A172 (cell line): ENCODE measurements around the gene ANO6. TPM values are rescaled to one million over a fixed set of nuclear protein-coding genes. Genes with fewer than 3 reads are reported as not detected.
A peak's percentile ranks its signal among the peaks of the same experiment; 100 is the strongest.

Experiments used
- DNase-seq: peaks from one replicate; pipeline ENCODE4 v3.0.0-alpha.2; 2015; ENCODE audit warnings: low spot score
- total RNA-seq: library from RNA; depleted of rRNA; stranded (reverse); fragments of >200 nt; shearing (Covaris generic); gene quantifications from 2 replicates; pipeline ENCODE4 v1.2.3, GENCODE V29; 2014; rRNA removed

The ANO6 gene
- total RNA-seq, 1 experiment from 2014 or later, result 99.9 TPM

GRCh38 chr12:45458238-45458637 lies 242.3 kb downstream of the ANO6 start:
- DNase-seq, result no peak

GRCh38 chr12:45458854-45459807 lies 243.2 kb downstream of the ANO6 start:
- DNase-seq, result no peak

DNA sequence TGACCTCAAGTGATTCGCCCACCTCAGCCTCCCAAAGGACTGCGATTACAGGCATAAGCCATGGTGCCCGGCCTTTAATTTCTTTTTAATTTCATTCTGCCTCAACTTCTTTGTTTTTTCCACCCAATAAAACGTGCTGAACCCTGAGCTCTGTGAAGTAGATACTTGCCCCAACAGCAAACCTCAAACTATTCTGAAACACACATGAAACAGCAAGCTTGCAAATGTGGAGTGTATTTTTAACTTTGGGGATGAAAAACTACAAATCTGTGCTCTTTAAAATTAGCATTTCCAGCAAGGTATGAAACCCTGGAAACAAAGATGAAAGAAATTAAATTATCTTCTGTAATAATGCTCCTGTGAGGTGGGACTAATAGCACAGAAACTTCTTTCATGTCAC lies 246.6 kb downstream of the ANO6 start:
- DNase-seq, result no peak

DNA sequence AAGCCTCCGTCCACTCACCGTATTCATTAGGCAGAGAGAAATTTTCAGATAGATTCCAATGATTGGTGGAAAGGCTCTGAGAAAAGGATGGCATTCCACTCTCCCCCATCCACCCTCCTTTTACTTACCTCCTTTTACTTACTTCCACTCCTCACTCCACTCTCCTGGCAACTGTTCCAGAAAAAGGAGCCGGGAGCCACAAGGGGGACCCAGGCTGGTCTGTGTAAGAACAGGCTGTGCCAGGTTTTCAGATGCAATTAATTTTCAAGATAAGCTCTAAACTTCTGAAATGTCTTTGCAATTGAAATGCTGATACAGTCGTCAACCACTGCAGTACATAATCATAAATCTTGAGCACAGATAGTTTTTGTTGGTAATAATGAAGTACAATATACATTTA lies 248.8 kb downstream of the ANO6 start:
- peak; percentile 2 for DNase-seq

DNA sequence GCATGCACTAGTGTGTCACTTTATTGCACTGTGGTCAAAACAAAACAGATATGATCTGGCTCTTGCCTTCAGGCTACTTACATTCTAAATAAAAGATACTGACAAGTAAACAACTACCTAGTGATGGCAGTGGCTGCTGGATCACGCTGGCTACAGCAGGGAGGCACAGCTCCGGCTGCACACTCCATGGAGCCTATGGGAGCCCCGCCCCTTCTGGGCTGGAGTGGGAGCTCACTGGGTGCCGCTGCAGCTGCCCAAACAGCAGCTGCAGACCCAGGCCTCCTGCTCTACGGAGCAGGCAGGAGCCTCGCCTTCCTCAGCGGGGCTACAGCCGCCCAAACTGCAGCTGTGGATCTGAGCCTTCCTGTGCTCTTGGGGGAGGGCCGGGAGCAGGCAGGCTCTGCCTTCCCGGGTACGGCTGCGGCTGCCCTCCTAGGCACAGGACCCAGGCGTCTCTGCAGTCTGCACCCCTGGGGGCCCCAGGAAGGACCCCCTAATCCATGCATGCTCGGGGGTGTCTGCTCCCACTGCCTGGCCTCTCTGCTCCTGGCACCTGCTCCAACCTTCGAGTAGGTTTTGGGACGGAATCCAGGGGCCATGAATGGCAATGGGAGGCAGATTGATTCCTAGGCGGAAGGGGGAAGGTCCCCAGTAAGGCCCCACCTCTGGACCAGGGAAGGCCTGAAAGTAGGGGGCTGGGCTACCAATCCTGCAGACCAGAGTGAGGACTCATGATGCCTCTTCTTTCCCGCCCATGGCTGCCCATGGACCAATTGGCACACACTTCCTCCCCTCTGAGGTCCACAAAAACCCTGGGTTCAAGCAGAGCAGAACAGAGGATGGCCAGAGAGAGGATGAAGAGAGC lies 253.1 kb downstream of the ANO6 start:
- no peak for DNase-seq

GRCh38 chr12:45469902-45470301 lies 254.0 kb downstream of the ANO6 start:
- no peak for DNase-seq

GRCh38 chr12:45473636-45474035 lies 257.7 kb downstream of the ANO6 start:
- DNase-seq, result no peak

GRCh38 chr12:45475594-45475993 lies 259.7 kb downstream of the ANO6 start:
- DNase-seq, result no peak

DNA sequence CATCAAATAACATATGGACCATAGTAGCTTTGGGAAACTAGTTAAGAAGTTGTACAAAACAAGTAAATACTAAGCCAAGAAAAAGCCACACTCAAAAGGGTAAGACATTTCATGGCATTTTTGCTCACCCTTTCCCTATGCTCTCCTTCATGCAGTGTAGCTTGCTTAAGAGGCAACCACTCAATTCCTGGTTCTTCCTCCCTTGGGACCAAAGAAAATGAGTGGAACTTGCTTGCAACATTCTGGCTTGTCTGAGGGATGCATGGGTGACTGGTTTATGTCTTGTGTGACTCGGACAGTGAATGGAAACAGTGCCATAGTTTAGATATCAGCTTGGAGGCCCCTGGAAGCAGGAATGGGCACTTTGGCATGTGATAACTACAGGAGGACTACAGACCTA lies 261.6 kb downstream of the ANO6 start:
- DNase-seq, result no peak

- DNase-seq, result no peak
Observed at GRCh38 chr12:45478931-45479330, 263.0 kb downstream of the ANO6 start.

DNA sequence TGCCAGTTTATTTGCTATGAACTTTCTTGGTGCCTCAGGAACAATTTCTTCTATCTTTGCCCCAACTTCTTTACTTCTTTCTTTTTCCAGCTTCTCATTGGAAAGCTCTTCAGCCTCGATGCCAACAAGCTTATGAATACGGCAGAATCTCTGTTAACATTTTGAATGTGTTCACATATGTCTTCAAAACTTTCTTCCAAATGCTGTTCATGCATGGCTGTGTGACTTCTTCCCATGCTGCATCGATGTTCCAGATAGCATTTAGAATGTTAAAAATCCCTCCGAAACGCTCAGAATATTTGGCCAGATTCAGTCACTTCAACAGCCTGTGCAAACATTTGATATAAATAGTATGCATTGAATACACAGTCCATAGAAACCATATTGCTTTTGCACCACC lies 265.9 kb downstream of the ANO6 start:
- DNase-seq, result no peak

- no peak for DNase-seq
Observed at GRCh38 chr12:45483571-45483970, 267.7 kb downstream of the ANO6 start.

Other genes starting within 250 kb of the ANO6 start
- gene DBX2, start 165.0 kb upstream of the ANO6 start, total RNA-seq, result not detected in 2 replicates